Panc1 (cell line): ENCODE measurements around the gene UPK1B. TPM values are rescaled to one million over a fixed set of nuclear protein-coding genes. Genes with fewer than 3 reads are reported as not detected.

Source experiments
- ATAC-seq: fragments of 200-7000 bp; cut with Tn5 transposase; 2 replicates; pipeline ENCODE4 v1.9.1; 2020; ENCODE audit warnings: mild to moderate bottlenecking, moderate library complexity
- BruUV-seq: library from RNA; stranded (reverse); fragments of 400-500 nt; replicated peaks from 2 replicates; lab custom pipeline; 2021; lab: Mats Ljungman, UMichigan
- CTCF ChIA-PET: fragments of 300-600 bp; sonication (Branson Sonifier 250); formaldehyde crosslinking; loops from one replicate; lab custom pipeline; 2022; ENCODE audit warnings: antibody characterized with exemption; lab: Charles Lee
- POLR2A ChIA-PET: fragments of 300-600 bp; sonication (Branson Sonifier 250); formaldehyde crosslinking; loops from one replicate; lab custom pipeline; 2022; ENCODE audit warnings: antibody characterized with exemption; lab: Charles Lee
- DNase-seq: peaks from one replicate; pipeline ENCODE4 v3.0.0-alpha.2; 2010; ENCODE audit warnings: low read depth, low spot score
- H3K27ac ChIP-seq: 2 replicates; pipeline ENCODE4 v1.5.1; 2011; ENCODE audit warnings: mild to moderate bottlenecking, low read length, inconsistent platforms
- H3K27me3 ChIP-seq: fragments of 200-500 bp; sonication (Bioruptor generic); 2 replicates; pipeline ENCODE4 v1.6.0; 2014; ENCODE audit warnings: low read length, inconsistent platforms; ENCODE audit not compliant: control insufficient read depth, insufficient read depth
- H3K36me3 ChIP-seq: fragments of 200-500 bp; sonication (Bioruptor generic); 2 replicates; pipeline ENCODE4 v1.5.1; 2014; ENCODE audit warnings: inconsistent platforms, mild to moderate bottlenecking, low read length, moderate library complexity; ENCODE audit not compliant: control insufficient read depth, insufficient read depth
- H3K4me1 ChIP-seq: 2 replicates; pipeline ENCODE4 v1.5.1; 2011; ENCODE audit warnings: inconsistent platforms, mild to moderate bottlenecking, low read length, moderate library complexity; ENCODE audit not compliant: control insufficient read depth, insufficient read depth
- H3K4me3 ChIP-seq, 2 experiments: 2 replicates each; pipeline ENCODE4 v1.5.1; 2011 to 2012; ENCODE audit warnings: low read depth in 2 of 2, low read length in 2 of 2, mild to moderate bottlenecking in 2 of 2, inconsistent platforms in 1 of 2, moderate library complexity in 1 of 2
- H3K9me3 ChIP-seq: fragments of 200-500 bp; sonication (Bioruptor generic); 2 replicates; pipeline ENCODE4 v1.5.1; 2014; ENCODE audit warnings: low read depth, mild to moderate bottlenecking, inconsistent platforms, low read length, moderate library complexity; ENCODE audit not compliant: control insufficient read depth, insufficient read depth
- POLR2AphosphoS5 ChIP-seq: IDR thresholded peaks from 2 replicates; pipeline ENCODE4 v1.6.1; 2012; ENCODE audit warnings: mild to moderate bottlenecking, low read depth, low read length, moderate library complexity
- SIN3A ChIP-seq: IDR thresholded peaks from 2 replicates; pipeline ENCODE4 v1.6.1; 2012; ENCODE audit warnings: low read depth, mild to moderate bottlenecking, low read length, moderate library complexity, borderline replicate concordance; ENCODE audit not compliant: insufficient read depth
- TCF7L2 ChIP-seq: IDR thresholded peaks from 2 replicates; pipeline ENCODE4 v1.6.1; 2011; ENCODE audit warnings: mild to moderate bottlenecking, low read depth, low read length, inconsistent platforms
- in situ Hi-C: cut with HindIII; loops from 2 replicates; pipeline ENCODE4 v1.10.0; 2016; ENCODE audit warnings: low sequenced_read_pairs, low pct_unique_long_range_greater_than_20kb
- intact Hi-C: fragments of 100-400 bp; cut with micrococcal nuclease; formaldehyde crosslinking; loops from one replicate; pipeline ENCODE4 v1.10.0; 2022; ENCODE audit not compliant: unreplicated experiment
- total RNA-seq: library from RNA; stranded (reverse); gene quantifications from one replicate; pipeline ENCODE4 v1.2.1, GENCODE V29; 2021; ENCODE audit not compliant: unreplicated experiment
- TF ChIP-seq, protein P1 (sequence below): fragments of 450-650 bp; IDR thresholded peaks from 2 replicates; pipeline ENCODE4 v1.5.1; 2017; ENCODE audit warnings: mild to moderate bottlenecking
- TF ChIP-seq, protein P2 (sequence below), 2 experiments: IDR thresholded peaks; 2 replicates each; pipeline ENCODE4 v1.6.1; 2011 to 2012; ENCODE audit warnings: low read depth in 2 of 2, control low read depth in 1 of 2, low read length in 1 of 2, mild to moderate bottlenecking in 1 of 2, moderate library complexity in 1 of 2; ENCODE audit not compliant: insufficient read depth in 1 of 2

UPK1B gene
- total RNA-seq, 1 experiment from 2014 or later = 4.4 TPM

DNA sequence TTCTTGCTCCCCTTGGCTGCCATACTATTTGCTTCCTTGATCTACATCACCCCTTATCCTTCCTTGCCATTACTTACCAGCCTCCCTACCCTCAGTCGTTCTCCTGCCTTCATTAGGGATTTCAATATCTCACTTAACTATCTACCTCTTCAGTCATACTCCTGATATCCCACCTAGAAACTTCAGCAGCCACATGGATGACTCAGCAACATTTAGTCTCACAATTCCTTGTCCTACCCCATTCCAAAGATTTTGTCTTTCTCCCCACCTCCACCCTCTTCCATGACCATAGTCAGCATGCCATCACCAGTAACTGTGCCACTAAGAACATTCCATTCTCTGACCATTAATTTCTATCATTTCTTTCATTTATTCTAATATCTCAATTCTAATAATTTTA lies 18.4 kb downstream of the UPK1B start:
- TF ChIP-seq SIN3A (no peak), TCF7L2 (no peak), POLR2AphosphoS5 (no peak)
- TF ChIP-seq, protein P1, sequence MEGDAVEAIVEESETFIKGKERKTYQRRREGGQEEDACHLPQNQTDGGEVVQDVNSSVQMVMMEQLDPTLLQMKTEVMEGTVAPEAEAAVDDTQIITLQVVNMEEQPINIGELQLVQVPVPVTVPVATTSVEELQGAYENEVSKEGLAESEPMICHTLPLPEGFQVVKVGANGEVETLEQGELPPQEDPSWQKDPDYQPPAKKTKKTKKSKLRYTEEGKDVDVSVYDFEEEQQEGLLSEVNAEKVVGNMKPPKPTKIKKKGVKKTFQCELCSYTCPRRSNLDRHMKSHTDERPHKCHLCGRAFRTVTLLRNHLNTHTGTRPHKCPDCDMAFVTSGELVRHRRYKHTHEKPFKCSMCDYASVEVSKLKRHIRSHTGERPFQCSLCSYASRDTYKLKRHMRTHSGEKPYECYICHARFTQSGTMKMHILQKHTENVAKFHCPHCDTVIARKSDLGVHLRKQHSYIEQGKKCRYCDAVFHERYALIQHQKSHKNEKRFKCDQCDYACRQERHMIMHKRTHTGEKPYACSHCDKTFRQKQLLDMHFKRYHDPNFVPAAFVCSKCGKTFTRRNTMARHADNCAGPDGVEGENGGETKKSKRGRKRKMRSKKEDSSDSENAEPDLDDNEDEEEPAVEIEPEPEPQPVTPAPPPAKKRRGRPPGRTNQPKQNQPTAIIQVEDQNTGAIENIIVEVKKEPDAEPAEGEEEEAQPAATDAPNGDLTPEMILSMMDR = no peak
- TF ChIP-seq, protein P2, sequence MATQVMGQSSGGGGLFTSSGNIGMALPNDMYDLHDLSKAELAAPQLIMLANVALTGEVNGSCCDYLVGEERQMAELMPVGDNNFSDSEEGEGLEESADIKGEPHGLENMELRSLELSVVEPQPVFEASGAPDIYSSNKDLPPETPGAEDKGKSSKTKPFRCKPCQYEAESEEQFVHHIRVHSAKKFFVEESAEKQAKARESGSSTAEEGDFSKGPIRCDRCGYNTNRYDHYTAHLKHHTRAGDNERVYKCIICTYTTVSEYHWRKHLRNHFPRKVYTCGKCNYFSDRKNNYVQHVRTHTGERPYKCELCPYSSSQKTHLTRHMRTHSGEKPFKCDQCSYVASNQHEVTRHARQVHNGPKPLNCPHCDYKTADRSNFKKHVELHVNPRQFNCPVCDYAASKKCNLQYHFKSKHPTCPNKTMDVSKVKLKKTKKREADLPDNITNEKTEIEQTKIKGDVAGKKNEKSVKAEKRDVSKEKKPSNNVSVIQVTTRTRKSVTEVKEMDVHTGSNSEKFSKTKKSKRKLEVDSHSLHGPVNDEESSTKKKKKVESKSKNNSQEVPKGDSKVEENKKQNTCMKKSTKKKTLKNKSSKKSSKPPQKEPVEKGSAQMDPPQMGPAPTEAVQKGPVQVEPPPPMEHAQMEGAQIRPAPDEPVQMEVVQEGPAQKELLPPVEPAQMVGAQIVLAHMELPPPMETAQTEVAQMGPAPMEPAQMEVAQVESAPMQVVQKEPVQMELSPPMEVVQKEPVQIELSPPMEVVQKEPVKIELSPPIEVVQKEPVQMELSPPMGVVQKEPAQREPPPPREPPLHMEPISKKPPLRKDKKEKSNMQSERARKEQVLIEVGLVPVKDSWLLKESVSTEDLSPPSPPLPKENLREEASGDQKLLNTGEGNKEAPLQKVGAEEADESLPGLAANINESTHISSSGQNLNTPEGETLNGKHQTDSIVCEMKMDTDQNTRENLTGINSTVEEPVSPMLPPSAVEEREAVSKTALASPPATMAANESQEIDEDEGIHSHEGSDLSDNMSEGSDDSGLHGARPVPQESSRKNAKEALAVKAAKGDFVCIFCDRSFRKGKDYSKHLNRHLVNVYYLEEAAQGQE (IDR thresholded peaks at IDR 0.05; ENCODE audit: insufficient read depth in 1 of 2, low read depth in 2 of 2, low read length in 1 of 2) = no peak
- DNase-seq = no peak
- CTCF ChIA-PET = no interaction called here
- no peaks in the 10 kb centered on the region for H3K27me3 ChIP-seq
- POLR2A ChIA-PET = no interaction called here
- H3K27ac ChIP-seq = no peak overlapping the region
- no peak for ATAC-seq
- in situ Hi-C loops (no loop called here), intact Hi-C loops (no loop called here)
- H3K9me3 ChIP-seq = no peaks in the 10 kb centered on the region
- H3K4me1 ChIP-seq = no peaks in the 10 kb centered on the region
- no peaks in the 10 kb centered on the region for H3K36me3 ChIP-seq
- no peak overlapping the region for H3K4me3 ChIP-seq
- no TSS peak for BruUV-seq

DNA sequence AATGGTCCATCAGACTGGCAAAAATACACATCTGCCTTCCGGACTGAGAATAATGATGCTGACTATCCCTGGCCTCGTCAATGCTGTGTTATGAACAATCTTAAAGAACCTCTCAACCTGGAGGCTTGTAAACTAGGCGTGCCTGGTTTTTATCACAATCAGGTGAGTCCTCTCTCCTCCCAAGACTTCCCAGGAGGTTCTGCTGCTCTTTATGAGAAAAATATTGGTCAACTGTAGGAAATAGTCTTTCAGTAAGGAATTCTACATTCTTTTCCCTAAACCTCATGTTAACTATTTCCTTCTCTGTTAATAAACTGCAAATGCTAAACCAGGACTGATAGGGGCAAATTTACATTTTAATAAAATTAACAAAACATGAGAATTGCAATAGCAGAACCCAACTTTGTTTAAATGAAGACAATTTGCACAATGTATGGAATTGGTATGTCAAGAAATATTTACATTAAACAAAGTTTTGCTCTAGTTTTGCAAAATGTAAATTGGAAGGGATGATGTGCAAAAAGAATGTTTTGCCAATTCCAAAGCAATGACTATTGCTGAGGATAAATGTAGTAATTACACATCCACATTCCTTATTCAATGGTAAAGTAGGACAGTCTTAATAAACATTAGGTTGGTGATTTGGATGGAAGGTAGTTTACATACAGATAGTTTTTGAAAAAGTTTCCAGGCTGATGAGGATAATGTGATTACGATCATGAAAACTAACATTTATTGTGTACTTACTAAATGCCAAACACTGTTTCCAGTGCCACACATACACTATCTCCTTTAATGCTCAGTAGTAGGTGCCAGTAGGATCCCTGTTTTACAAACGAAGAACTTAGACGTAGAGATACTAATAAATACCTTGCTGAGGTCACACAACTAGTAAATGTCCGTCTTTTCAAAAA lies 21.1 kb downstream of the UPK1B start:
- H3K9me3 ChIP-seq = no peaks in the 10 kb centered on the region
- H3K4me1 ChIP-seq = no peaks in the 10 kb centered on the region
- ChIA-PET CTCF (no interaction called here), POLR2A (no interaction called here)
- in situ Hi-C loops (no loop called here), intact Hi-C loops (no loop called here)
- no peak overlapping the region for H3K27ac ChIP-seq
- H3K27me3 ChIP-seq = no peaks in the 10 kb centered on the region
- ATAC-seq (peak; percentile 60), DNase-seq (no peak)
- no peaks in the 10 kb centered on the region for H3K36me3 ChIP-seq
- no peak for TF ChIP-seq SIN3A
- no peak for TF ChIP-seq TCF7L2
- TF ChIP-seq, protein P1 = no peak
- TF ChIP-seq, protein P2 (IDR thresholded peaks at IDR 0.05; ENCODE audit: insufficient read depth in 1 of 2, low read depth in 2 of 2, low read length in 1 of 2) = no peak
- no peak for TF ChIP-seq POLR2AphosphoS5
- no TSS peak for BruUV-seq
- H3K4me3 ChIP-seq = no peak overlapping the region
